Epithelial cell of esophagus (primary cell): ENCODE data around the gene GNAQ.

ENCODE experiments used
- DNase-seq: peaks from one replicate; pipeline ENCODE4 v3.0.0; 2010; ENCODE audit warnings: low read depth
- H3K4me3 ChIP-seq: 2 replicates; pipeline ENCODE4 v1.5.1; 2011; ENCODE audit warnings: mild to moderate bottlenecking, low read length, control low read depth
- CTCF ChIP-seq: IDR thresholded peaks from 2 replicates; pipeline ENCODE4 v1.5.1; 2011; ENCODE audit warnings: low read depth, mild to moderate bottlenecking, low read length, control low read depth, inconsistent platforms; ENCODE audit not compliant: insufficient read depth; ENCODE audit errors: missing control alignments

The GNAQ gene

DNA sequence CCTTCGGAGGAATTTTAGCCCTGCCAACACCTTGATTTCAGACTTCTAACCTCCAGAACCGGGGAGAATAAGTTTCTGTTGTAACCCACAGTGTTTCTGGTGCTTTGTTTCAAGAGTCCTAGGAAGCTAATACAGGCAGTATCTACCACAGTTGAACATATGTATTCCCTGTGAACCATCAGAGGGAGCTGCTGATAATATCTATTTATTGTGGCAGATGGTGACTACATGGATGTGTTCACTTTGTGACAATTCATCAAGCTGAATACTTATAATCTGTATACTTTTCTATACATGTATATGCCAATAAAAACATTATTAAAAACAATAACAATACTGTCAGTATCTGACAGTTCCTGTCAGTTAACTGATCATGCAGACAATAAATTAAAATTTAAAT, 246.3 kb downstream of the GNAQ start:
- no peak overlapping the region for H3K4me3 ChIP-seq

DNA sequence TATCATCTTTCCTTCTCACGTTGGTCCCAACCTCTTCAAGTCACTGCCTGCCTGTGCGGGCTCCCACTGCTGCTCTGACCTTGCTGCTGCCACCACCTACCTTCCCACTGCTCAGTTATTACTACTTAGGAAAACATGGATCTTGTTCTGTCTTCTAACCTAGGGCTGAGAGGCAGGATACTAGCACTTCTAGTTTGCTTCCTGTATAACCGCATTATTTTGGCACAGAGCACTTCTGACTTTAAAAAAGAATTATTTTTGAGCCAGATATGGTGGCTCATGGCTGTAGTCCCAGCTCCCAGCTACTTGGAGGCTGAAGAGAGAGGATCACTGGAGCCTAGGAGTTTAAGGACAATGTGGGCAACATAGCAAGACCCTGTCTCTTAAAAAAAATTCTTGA, 248.1 kb downstream of the GNAQ start:
- no peak overlapping the region for H3K4me3 ChIP-seq
- no peak for TF ChIP-seq CTCF
- DNase-seq: no peak

More for the DNA sequence above, 246.3 kb downstream of the GNAQ start:
- DNase-seq: no peak
- no peak for TF ChIP-seq CTCF

DNA sequence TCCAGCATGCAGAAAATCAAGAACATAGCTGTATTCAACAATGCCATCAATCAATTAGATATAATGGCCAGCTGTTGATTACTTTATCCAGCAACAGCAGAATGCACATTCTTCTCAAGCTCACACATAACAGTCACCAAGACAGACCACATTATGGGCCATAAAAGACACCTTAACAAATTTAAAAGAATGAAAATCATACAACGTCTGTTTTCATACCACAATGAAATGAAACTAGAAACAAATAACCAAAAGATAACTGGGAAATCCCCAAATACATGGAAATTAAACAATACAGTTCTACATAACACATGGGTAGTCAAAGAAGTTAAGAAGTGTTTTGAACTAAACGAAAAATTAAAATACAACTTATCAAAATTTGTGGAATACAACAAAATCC, 252.6 kb downstream of the GNAQ start:
- DNase-seq: no peak
- H3K4me3 ChIP-seq: no peak overlapping the region
- no peak for TF ChIP-seq CTCF

GRCh38 chr9:77773381-77773780, 258.2 kb downstream of the GNAQ start:
- TF ChIP-seq CTCF: no peak
- DNase-seq: no peak
- H3K4me3 ChIP-seq: no peak overlapping the region

DNA sequence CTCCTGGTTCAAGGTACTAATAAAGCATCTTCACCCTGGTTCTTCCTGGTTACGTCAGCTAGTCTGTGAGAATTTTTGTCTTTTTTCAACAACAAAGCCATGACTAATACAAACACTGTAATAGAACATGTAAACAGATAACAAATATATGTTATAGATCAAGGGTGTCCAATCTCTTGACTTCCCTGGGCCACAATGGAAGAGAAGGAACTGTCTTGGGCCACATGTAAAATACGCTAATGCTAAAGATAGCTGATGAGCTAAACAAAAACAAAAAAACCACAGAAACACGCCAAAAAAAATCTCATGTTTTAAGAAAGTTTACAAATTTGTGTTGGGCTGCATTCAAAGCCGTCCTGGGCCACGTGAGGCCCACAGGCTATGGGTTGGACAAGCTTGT, 259.0 kb downstream of the GNAQ start:
- no peak for DNase-seq
- no peak for TF ChIP-seq CTCF
- no peak overlapping the region for H3K4me3 ChIP-seq

DNA sequence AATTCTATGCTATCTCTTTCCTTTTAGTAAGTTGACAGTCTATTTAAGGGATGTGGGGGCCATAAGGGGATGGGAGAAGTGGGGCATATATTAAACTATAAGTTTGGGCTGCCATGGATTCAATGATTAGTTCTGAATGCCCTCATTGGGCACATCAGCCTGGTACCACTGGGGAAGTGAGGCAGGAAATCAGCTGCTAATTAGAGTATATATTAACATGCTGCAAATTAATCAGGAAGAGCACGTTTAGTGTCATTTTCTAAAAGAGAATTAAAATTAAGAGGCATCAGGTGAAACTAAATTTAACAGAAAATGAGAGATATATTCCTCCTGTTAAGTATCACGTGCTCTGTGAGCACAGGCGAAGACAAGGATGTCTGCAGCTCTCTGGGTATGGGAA, 260.4 kb downstream of the GNAQ start:
- DNase-seq: no peak
- H3K4me3 ChIP-seq: no peak overlapping the region
- TF ChIP-seq CTCF: no peak

- no peak for DNase-seq
- TF ChIP-seq CTCF: no peak
- H3K4me3 ChIP-seq: no peak overlapping the region
Observed at GRCh38 chr9:77770340-77770739, 261.3 kb downstream of the GNAQ start.
